OCI-LY1 (cell line): Measurements from ENCODE around the gene POLDIP3.

Source experiments
- H2AFZ ChIP-seq: fragments of 200-600 bp; sonication (generic), shearing (Covaris generic); 2 replicates; pipeline ENCODE4 v1.6.0; 2014; ENCODE audit warnings: antibody characterized with exemption, mild to moderate bottlenecking, low read length
- H3F3A ChIP-seq: fragments of 200-600 bp; sonication (generic), shearing (Covaris generic); 2 replicates; pipeline ENCODE4 v1.6.0; 2014; ENCODE audit warnings: mild to moderate bottlenecking, antibody characterized with exemption, low read length, moderate library complexity; ENCODE audit not compliant: insufficient read depth
- H3K27ac ChIP-seq: fragments of 200-600 bp; sonication (generic); 2 replicates; pipeline ENCODE4 v1.5.1; 2014; ENCODE audit warnings: low read length, mixed run types, mild to moderate bottlenecking, low read depth; ENCODE audit not compliant: poor library complexity, severe bottlenecking
- H3K27me3 ChIP-seq: fragments of 200-600 bp; sonication (generic); 2 replicates; pipeline ENCODE4 v1.6.0; 2014; ENCODE audit warnings: antibody characterized with exemption, mild to moderate bottlenecking, low read length, moderate library complexity; ENCODE audit not compliant: insufficient read depth
- H3K36me3 ChIP-seq: fragments of 200-600 bp; sonication (generic); 2 replicates; pipeline ENCODE4 v1.6.1; 2014; ENCODE audit warnings: mild to moderate bottlenecking, antibody characterized with exemption, low read length, moderate library complexity, mixed read lengths; ENCODE audit not compliant: insufficient read depth
- H3K4me1 ChIP-seq: fragments of 200-600 bp; sonication (generic); 2 replicates; pipeline ENCODE4 v1.5.1; 2014; ENCODE audit warnings: mild to moderate bottlenecking, low read length, moderate library complexity; ENCODE audit not compliant: insufficient read depth, severe bottlenecking
- H3K4me2 ChIP-seq: fragments of 200-600 bp; sonication (generic), shearing (Covaris generic); 2 replicates; pipeline ENCODE4 v1.6.1; 2014; ENCODE audit warnings: low read length
- H3K4me3 ChIP-seq: fragments of 200-600 bp; sonication (generic); 2 replicates; pipeline ENCODE4 v1.5.1; 2014; ENCODE audit warnings: low read length, low read depth, mild to moderate bottlenecking, mixed read lengths; ENCODE audit not compliant: poor library complexity, severe bottlenecking
- H3K79me2 ChIP-seq: fragments of 200-600 bp; shearing (Covaris generic); 2 replicates; pipeline ENCODE4 v1.6.1; 2016; ENCODE audit warnings: mixed run types, low read length, mixed read lengths; ENCODE audit not compliant: insufficient read depth
- H3K9ac ChIP-seq: fragments of 200-600 bp; sonication (generic), shearing (Covaris generic); 2 replicates; pipeline ENCODE4 v1.6.1; 2014; ENCODE audit warnings: mild to moderate bottlenecking, low read length, mixed read lengths
- H3K9me2 ChIP-seq: fragments of 200-600 bp; sonication (generic), shearing (Covaris generic); 2 replicates; pipeline ENCODE4 v1.6.1; 2014; ENCODE audit warnings: low read depth, mild to moderate bottlenecking, low read length, mixed read lengths
- H3K9me3 ChIP-seq: fragments of 200-600 bp; shearing (Covaris generic); 2 replicates; pipeline ENCODE4 v1.6.1; 2014; ENCODE audit warnings: low read length, mixed read lengths
- H4K20me1 ChIP-seq: fragments of 200-600 bp; sonication (generic), shearing (Covaris generic); 2 replicates; pipeline ENCODE4 v1.6.0; 2016; ENCODE audit warnings: mild to moderate bottlenecking, low read length; ENCODE audit not compliant: insufficient read depth
- EZH2 ChIP-seq: fragments of 200-600 bp; sonication (generic), shearing (Covaris generic); IDR thresholded peaks from 2 replicates; pipeline ENCODE4 v1.8.0; 2017; ENCODE audit warnings: borderline replicate concordance, mixed run types, mild to moderate bottlenecking, antibody characterized with exemption, low read length, moderate library complexity, mixed read lengths
- TF ChIP-seq, protein P1 (sequence below): fragments of 200-600 bp; sonication (generic), shearing (Covaris generic); IDR thresholded peaks from 2 replicates; pipeline ENCODE4 v1.5.1; 2017; ENCODE audit warnings: mild to moderate bottlenecking, antibody characterized with exemption, low read length, moderate library complexity, mixed read lengths

The POLDIP3 gene

DNA sequence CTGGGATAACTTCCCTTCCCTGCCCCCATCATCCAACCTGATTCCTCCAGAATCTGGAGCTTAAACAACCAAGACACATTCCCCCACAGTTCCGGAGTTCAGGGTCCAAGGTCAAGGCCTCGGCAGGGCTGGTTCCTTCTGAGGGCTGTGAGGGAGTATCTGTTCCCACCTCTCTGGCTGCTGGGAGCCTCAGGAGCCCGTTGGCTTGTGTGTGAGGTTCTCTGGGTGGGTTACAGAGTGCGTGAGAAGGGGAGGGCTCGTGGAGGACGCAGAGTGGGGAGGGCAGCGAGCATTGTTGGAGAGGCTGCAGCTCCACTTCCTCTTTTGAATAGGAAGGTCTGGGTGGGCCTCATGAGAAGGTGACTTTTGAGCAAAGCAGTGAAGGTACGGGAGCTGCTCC lies 52.4 kb downstream of the POLDIP3 start:
- Histone ChIP-seq H3K4me1 (peaks cover 27% of the 10 kb centered on the region), H2AFZ (no peak overlapping the region), H3K9me3 (no peaks in the 10 kb centered on the region), H3K4me2 (peak overlapping the region; percentile 41), H4K20me1 (no peaks in the 10 kb centered on the region), H3F3A (no peaks in the 10 kb centered on the region), H3K9me2 (no peaks in the 10 kb centered on the region), H3K79me2 (no peaks in the 10 kb centered on the region), H3K4me3 (no peak overlapping the region), H3K36me3 (peaks cover 11% of the 10 kb centered on the region), H3K9ac (peak overlapping the region; percentile 44; the same call in 1 of the 2 replicates), H3K27ac (peak overlapping the region; percentile 54), H3K27me3 (no peaks in the 10 kb centered on the region)
- TF ChIP-seq, protein P1, sequence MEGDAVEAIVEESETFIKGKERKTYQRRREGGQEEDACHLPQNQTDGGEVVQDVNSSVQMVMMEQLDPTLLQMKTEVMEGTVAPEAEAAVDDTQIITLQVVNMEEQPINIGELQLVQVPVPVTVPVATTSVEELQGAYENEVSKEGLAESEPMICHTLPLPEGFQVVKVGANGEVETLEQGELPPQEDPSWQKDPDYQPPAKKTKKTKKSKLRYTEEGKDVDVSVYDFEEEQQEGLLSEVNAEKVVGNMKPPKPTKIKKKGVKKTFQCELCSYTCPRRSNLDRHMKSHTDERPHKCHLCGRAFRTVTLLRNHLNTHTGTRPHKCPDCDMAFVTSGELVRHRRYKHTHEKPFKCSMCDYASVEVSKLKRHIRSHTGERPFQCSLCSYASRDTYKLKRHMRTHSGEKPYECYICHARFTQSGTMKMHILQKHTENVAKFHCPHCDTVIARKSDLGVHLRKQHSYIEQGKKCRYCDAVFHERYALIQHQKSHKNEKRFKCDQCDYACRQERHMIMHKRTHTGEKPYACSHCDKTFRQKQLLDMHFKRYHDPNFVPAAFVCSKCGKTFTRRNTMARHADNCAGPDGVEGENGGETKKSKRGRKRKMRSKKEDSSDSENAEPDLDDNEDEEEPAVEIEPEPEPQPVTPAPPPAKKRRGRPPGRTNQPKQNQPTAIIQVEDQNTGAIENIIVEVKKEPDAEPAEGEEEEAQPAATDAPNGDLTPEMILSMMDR, result no peak
- TF ChIP-seq EZH2, result no peak

DNA sequence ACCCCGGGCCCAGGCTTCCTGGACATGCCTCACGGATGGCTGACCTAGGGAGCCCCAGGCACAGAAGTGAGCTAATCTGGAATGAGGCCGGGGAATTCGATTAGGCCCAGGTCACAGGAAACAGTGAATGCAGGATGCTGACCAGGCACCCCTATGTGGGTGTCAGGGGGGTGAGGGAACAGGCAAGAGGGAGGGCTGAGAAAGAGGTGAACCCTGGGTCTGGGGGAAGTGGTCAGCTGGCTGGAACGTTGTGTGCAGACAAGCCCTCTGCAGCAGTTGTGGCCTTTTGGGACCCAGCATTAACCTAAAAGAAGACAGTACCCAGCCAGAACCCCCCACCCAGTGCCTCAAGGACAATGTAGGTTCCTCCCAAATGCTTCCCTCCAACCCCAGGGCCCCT lies 52.8 kb downstream of the POLDIP3 start:
- no peaks in the 10 kb centered on the region for H3K79me2 ChIP-seq
- H3K27ac ChIP-seq, result peak overlapping the region; percentile 54
- H3K9me3 ChIP-seq, result no peaks in the 10 kb centered on the region
- H3K4me2 ChIP-seq, result peak overlapping the region; percentile 41
- no peak overlapping the region for H3K4me3 ChIP-seq
- H3K9ac ChIP-seq, result peak overlapping the region; percentile 44; the same call in 1 of the 2 replicates
- no peaks in the 10 kb centered on the region for H3K9me2 ChIP-seq
- TF ChIP-seq, protein P1, result no peak
- no peak for TF ChIP-seq EZH2
- peaks cover 11% of the 10 kb centered on the region for H3K36me3 ChIP-seq
- no peaks in the 10 kb centered on the region for H4K20me1 ChIP-seq
- no peaks in the 10 kb centered on the region for H3F3A ChIP-seq
- H3K27me3 ChIP-seq, result no peaks in the 10 kb centered on the region
- H3K4me1 ChIP-seq, result peaks cover 27% of the 10 kb centered on the region
- no peak overlapping the region for H2AFZ ChIP-seq

DNA sequence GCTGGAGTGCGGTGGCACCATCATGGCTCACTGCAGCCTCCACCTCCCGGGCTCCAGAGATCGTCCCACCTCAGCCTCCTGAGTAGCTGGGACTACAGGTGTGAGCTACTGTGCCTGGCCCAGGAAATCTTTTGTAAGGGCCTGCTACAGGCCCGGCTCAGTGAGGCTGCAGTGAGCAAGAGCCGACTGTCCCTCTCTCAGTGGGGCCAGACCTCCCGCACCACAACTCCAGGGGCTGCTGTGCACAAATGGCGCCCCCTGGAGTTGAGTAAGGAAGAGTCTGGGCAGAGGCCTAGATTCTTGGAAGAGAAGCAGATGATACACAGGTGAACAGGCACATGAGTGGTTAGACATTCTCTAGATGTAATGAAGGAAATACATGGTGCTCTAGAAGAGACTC lies 53.9 kb downstream of the POLDIP3 start:
- H3K4me3 ChIP-seq, result no peak overlapping the region
- H2AFZ ChIP-seq, result no peak overlapping the region
- H3K4me2 ChIP-seq, result no peak overlapping the region
- peak overlapping the region; percentile 54 for H3K27ac ChIP-seq
- peaks cover 7% of the 10 kb centered on the region for H3K36me3 ChIP-seq
- no peak overlapping the region for H3K9ac ChIP-seq
- H3K9me2 ChIP-seq, result no peaks in the 10 kb centered on the region
- H3K27me3 ChIP-seq, result no peaks in the 10 kb centered on the region
- no peaks in the 10 kb centered on the region for H3K79me2 ChIP-seq
- no peaks in the 10 kb centered on the region for H3F3A ChIP-seq
- peaks cover 27% of the 10 kb centered on the region for H3K4me1 ChIP-seq
- no peaks in the 10 kb centered on the region for H3K9me3 ChIP-seq
- TF ChIP-seq, protein P1, result peak; percentile 78
- no peak for TF ChIP-seq EZH2
- H4K20me1 ChIP-seq, result no peaks in the 10 kb centered on the region
